Osteoblast (primary cell): Measurements from ENCODE around the gene IGSF3. TPM values are rescaled to one million over a fixed set of nuclear protein-coding genes. Genes with fewer than 3 reads are reported as not detected.

Experiments used
- DNase-seq: peaks from one replicate; pipeline ENCODE4 v3.0.0; 2011; ENCODE audit warnings: low spot score, mixed read lengths; ENCODE audit not compliant: insufficient read length; ENCODE audit errors: missing footprints
- H2AFZ ChIP-seq: 2 replicates; pipeline ENCODE4 v1.6.0; 2011; ENCODE audit warnings: mild to moderate bottlenecking, low read length
- H3K27ac ChIP-seq: 2 replicates; pipeline ENCODE4 v1.5.1; 2011; ENCODE audit warnings: mild to moderate bottlenecking, low read depth, low read length, moderate library complexity
- H3K27me3 ChIP-seq: 2 replicates; pipeline ENCODE4 v1.6.0; 2012; ENCODE audit warnings: mild to moderate bottlenecking, control low read depth, inconsistent platforms, low read length, moderate library complexity; ENCODE audit not compliant: insufficient read depth
- H3K36me3 ChIP-seq: 2 replicates; pipeline ENCODE4 v1.5.1; 2011; ENCODE audit warnings: mild to moderate bottlenecking, low read length, control low read depth, moderate library complexity; ENCODE audit not compliant: insufficient read depth
- H3K4me1 ChIP-seq: 2 replicates; pipeline ENCODE4 v1.5.1; 2011; ENCODE audit warnings: mild to moderate bottlenecking, low read length, control low read depth, moderate library complexity; ENCODE audit not compliant: insufficient read depth
- H3K4me2 ChIP-seq: 2 replicates; pipeline ENCODE4 v1.6.0; 2011; ENCODE audit warnings: mild to moderate bottlenecking, low read length; ENCODE audit not compliant: insufficient read depth
- H3K4me3 ChIP-seq: fragments of 200-600 bp; sonication (generic); 3 replicates; pipeline ENCODE4 v1.5.1; 2012; ENCODE audit warnings: mild to moderate bottlenecking, low read length, inconsistent platforms; ENCODE audit not compliant: insufficient read depth
- H3K79me2 ChIP-seq: 2 replicates; pipeline ENCODE4 v1.6.0; 2012; ENCODE audit warnings: mild to moderate bottlenecking, low read length, control low read depth, inconsistent platforms; ENCODE audit not compliant: insufficient read depth
- H3K9me3 ChIP-seq: 2 replicates; pipeline ENCODE4 v1.5.1; 2011; ENCODE audit warnings: low read depth, low read length, control low read depth
- H4K20me1 ChIP-seq: 2 replicates; pipeline ENCODE4 v1.6.0; 2012; ENCODE audit warnings: mild to moderate bottlenecking, low read length, control low read depth; ENCODE audit not compliant: insufficient read depth
- CTCF ChIP-seq: IDR thresholded peaks from 2 replicates; pipeline ENCODE4 v1.5.1; 2011; ENCODE audit warnings: mild to moderate bottlenecking, low read depth, low read length, moderate library complexity; ENCODE audit errors: extremely low read depth
- total RNA-seq: library from RNA; depleted of rRNA; stranded (reverse); fragments of >200 nt; gene quantifications from 2 replicates; pipeline ENCODE4 v1.2.3, GENCODE V29; 2012

IGSF3 gene
- total RNA-seq, 1 donor: under 0.01 TPM

GRCh38 chr1:116553386-116554115, 114.0 kb downstream of the IGSF3 start:
- H3K79me2 ChIP-seq: peaks cover 17% of the 10 kb centered on the region
- no peaks in the 10 kb centered on the region for H3K27me3 ChIP-seq
- H3K4me3 ChIP-seq: no peak overlapping the region
- no peaks in the 10 kb centered on the region for H3K9me3 ChIP-seq
- H3K4me2 ChIP-seq: no peak overlapping the region
- H3K27ac ChIP-seq: no peak overlapping the region
- TF ChIP-seq CTCF: no peak
- H3K36me3 ChIP-seq: no peaks in the 10 kb centered on the region
- no peak overlapping the region for H2AFZ ChIP-seq
- no peaks in the 10 kb centered on the region for H4K20me1 ChIP-seq
- H3K4me1 ChIP-seq: peaks cover 11% of the 10 kb centered on the region
- DNase-seq: no peak

GRCh38 chr1:116546354-116546977, 121.1 kb downstream of the IGSF3 start:
- Histone ChIP-seq H4K20me1 (no peaks in the 10 kb centered on the region), H3K36me3 (peaks cover 4% of the 10 kb centered on the region), H3K4me2 (no peak overlapping the region), H3K4me3 (no peak overlapping the region), H3K27ac (no peak overlapping the region), H3K79me2 (peaks cover 4% of the 10 kb centered on the region), H3K9me3 (no peaks in the 10 kb centered on the region), H2AFZ (no peak overlapping the region), H3K4me1 (no peaks in the 10 kb centered on the region), H3K27me3 (no peaks in the 10 kb centered on the region)
- no peak for DNase-seq
- no peak for TF ChIP-seq CTCF

GRCh38 chr1:116545359-116545705, 122.2 kb downstream of the IGSF3 start:
- H3K4me1 ChIP-seq: no peaks in the 10 kb centered on the region
- no peaks in the 10 kb centered on the region for H3K27me3 ChIP-seq
- no peak overlapping the region for H2AFZ ChIP-seq
- no peak for TF ChIP-seq CTCF
- no peak overlapping the region for H3K4me3 ChIP-seq
- no peak overlapping the region for H3K4me2 ChIP-seq
- no peak for DNase-seq
- no peak overlapping the region for H3K27ac ChIP-seq
- H3K36me3 ChIP-seq: peaks cover 4% of the 10 kb centered on the region
- no peaks in the 10 kb centered on the region for H4K20me1 ChIP-seq
- H3K9me3 ChIP-seq: no peaks in the 10 kb centered on the region
- no peaks in the 10 kb centered on the region for H3K79me2 ChIP-seq

GRCh38 chr1:116544588-116545358, 122.8 kb downstream of the IGSF3 start:
- Histone ChIP-seq H3K4me2 (no peak overlapping the region), H3K27me3 (no peaks in the 10 kb centered on the region), H4K20me1 (no peaks in the 10 kb centered on the region), H2AFZ (no peak overlapping the region), H3K36me3 (peaks cover 4% of the 10 kb centered on the region), H3K79me2 (no peaks in the 10 kb centered on the region), H3K4me3 (no peak overlapping the region), H3K9me3 (no peaks in the 10 kb centered on the region), H3K4me1 (no peaks in the 10 kb centered on the region), H3K27ac (no peak overlapping the region)
- no peak for DNase-seq
- TF ChIP-seq CTCF: no peak
